HepG2 (cell line): Measurements from ENCODE around the gene ZFPL1. TPM values are rescaled to one million over a fixed set of nuclear protein-coding genes. Genes with fewer than 3 reads are reported as not detected.

Experiments used
- ATAC-seq: fragments of 200-7000 bp; cut with Tn5 transposase; 3 replicates; pipeline ENCODE4 v1.9.1; 2020; ENCODE audit warnings: mild to moderate bottlenecking, moderate library complexity
- BruUV-seq: library from RNA; stranded (reverse); fragments of 400-500 nt; replicated peaks from 2 replicates; lab custom pipeline; 2021; lab: Mats Ljungman, UMichigan
- CTCF ChIA-PET: fragments of 300-600 bp; formaldehyde crosslinking; extraction: SDS; loops from one replicate; lab custom pipeline; 2021; ENCODE audit warnings: low total read pairs, inconsistent platforms, low intra/inter-chr PET ratio; lab: Yijun Ruan, JAX
- POLR2A ChIA-PET: fragments of 350-600 bp; sonication (Branson Sonifier 250); formaldehyde crosslinking; loops from one replicate; lab custom pipeline; 2020; ENCODE audit warnings: antibody characterized with exemption, inconsistent platforms; lab: Yijun Ruan, JAX
- DNase-seq: peaks from one replicate; pipeline ENCODE4 v3.0.0-alpha.2; 2015; ENCODE audit warnings: low spot score
- FAIRE-seq: peaks from 3 replicates; lab custom pipeline; 2011; peaks lifted over from hg19 to GRCh38; lab: Jason Lieb, UNC
- H2AFZ ChIP-seq: one replicate; pipeline ENCODE4 v1.6.1; 2011; ENCODE audit warnings: low read length, inconsistent platforms
- H3K27ac ChIP-seq: fragments of 300-600 bp; 3 replicates; pipeline ENCODE4 v1.8.0; 2011; ENCODE audit warnings: mixed run types, mild to moderate bottlenecking, mixed read lengths, low read length, inconsistent platforms; ENCODE audit not compliant: insufficient read depth; ENCODE audit errors: extremely low read length
- H3K27me3 ChIP-seq, 2 experiments: fragments of 200-600 bp in 1 of 2; 2 replicates in 1 of 2; 3 replicates in 1 of 2; pipeline versions ENCODE4 v1.6.0 to v1.8.0; 2011; ENCODE audit warnings: low read length in 2 of 2, mild to moderate bottlenecking in 2 of 2, moderate library complexity in 2 of 2, inconsistent platforms in 1 of 2; ENCODE audit not compliant: insufficient read depth in 2 of 2, control insufficient read depth in 1 of 2
- H3K36me3 ChIP-seq, 2 experiments: fragments of 200-600 bp in 1 of 2; replicated peaks in 1 of 2; 2 replicates in 1 of 2; 3 replicates in 1 of 2; pipeline versions ENCODE4 v1.5.1 to v1.8.0; 2011; ENCODE audit warnings: low read length in 2 of 2, inconsistent platforms in 1 of 2; ENCODE audit not compliant: insufficient read depth in 2 of 2, control insufficient read depth in 1 of 2
- H3K4me1 ChIP-seq: 2 replicates; pipeline ENCODE4 v1.5.1; 2012; ENCODE audit warnings: low read length, inconsistent platforms; ENCODE audit not compliant: insufficient read depth
- H3K4me2 ChIP-seq: 2 replicates; pipeline ENCODE4 v1.6.0; 2011; ENCODE audit warnings: low read depth, low read length, inconsistent platforms
- H3K4me3 ChIP-seq, 3 experiments: fragments of 200-600 bp in 1 of 3; sonication (generic), shearing (Covaris generic) in 1 of 3; replicated peaks in 1 of 3; 2 replicates each; pipeline ENCODE4 v1.5.1; 2011 to 2016; ENCODE audit warnings: low read length in 3 of 3, inconsistent platforms in 2 of 3, low read depth in 2 of 3, mild to moderate bottlenecking in 2 of 3, control low read depth in 1 of 3, mixed read lengths in 1 of 3; ENCODE audit not compliant: insufficient read depth in 1 of 3
- H3K79me2 ChIP-seq: one replicate; pipeline ENCODE4 v1.6.1; 2011; ENCODE audit warnings: low read length, inconsistent platforms; ENCODE audit not compliant: insufficient read depth
- H3K9ac ChIP-seq: 2 replicates; pipeline ENCODE4 v1.6.0; 2011; ENCODE audit warnings: mild to moderate bottlenecking, low read depth, low read length, inconsistent platforms; ENCODE audit not compliant: insufficient read depth
- H3K9me3 ChIP-seq: 2 replicates; pipeline ENCODE4 v1.5.1; 2012; ENCODE audit warnings: mild to moderate bottlenecking, low read length
- H4K20me1 ChIP-seq: 2 replicates; pipeline ENCODE4 v1.6.0; 2011; ENCODE audit warnings: inconsistent platforms, mild to moderate bottlenecking, low read length, moderate library complexity; ENCODE audit not compliant: insufficient read depth
- AHDC1 ChIP-seq: sonication (generic); formaldehyde crosslinking; IDR thresholded peaks from 2 replicates; pipeline ENCODE4 v1.5.1; 2020; ENCODE audit warnings: mild to moderate bottlenecking, missing genetic modification reagents, borderline replicate concordance
- ATM ChIP-seq: fragments of 450-650 bp; IDR thresholded peaks from 2 replicates; pipeline ENCODE4 v1.7.1; 2017; ENCODE audit warnings: mild to moderate bottlenecking, borderline replicate concordance
- HMGXB3 ChIP-seq: sonication (generic); formaldehyde crosslinking; IDR thresholded peaks from 2 replicates; pipeline ENCODE4 v1.4.0; 2020; ENCODE audit warnings: missing genetic modification reagents, borderline replicate concordance
- ISX ChIP-seq: sonication (generic); formaldehyde crosslinking; conservative IDR thresholded peaks from 2 replicates; pipeline ENCODE4 v1.5.0; 2020; ENCODE audit warnings: missing genetic modification reagents
- MAX ChIP-seq: IDR thresholded peaks from 2 replicates; pipeline ENCODE4 v1.6.1; 2012; ENCODE audit warnings: inconsistent platforms
- MYC ChIP-seq: sonication (generic); formaldehyde crosslinking; IDR thresholded peaks from 2 replicates; pipeline ENCODE4 v1.9.0; 2021; ENCODE audit warnings: missing genetic modification reagents, borderline replicate concordance
- RBM22 ChIP-seq: fragments of 200-400 bp; formaldehyde crosslinking; optimal IDR thresholded peaks from 2 replicates; pipeline ENCODE3; 2017; ENCODE audit warnings: mild to moderate bottlenecking, low read length, moderate library complexity
- ZNF441 ChIP-seq: sonication (generic); formaldehyde crosslinking; IDR thresholded peaks from 2 replicates; pipeline ENCODE4 v1.7.0; 2021; ENCODE audit warnings: missing genetic modification reagents, borderline replicate concordance
- ZNF615 ChIP-seq: sonication (generic); formaldehyde crosslinking; IDR thresholded peaks from 2 replicates; pipeline ENCODE4 v1.5.0; 2020; ENCODE audit warnings: mild to moderate bottlenecking, missing genetic modification reagents, borderline replicate concordance
- ZNF616 ChIP-seq: sonication (generic); formaldehyde crosslinking; IDR thresholded peaks from 2 replicates; pipeline ENCODE4 v1.5.0; 2020; ENCODE audit warnings: low read depth, mild to moderate bottlenecking, missing genetic modification reagents
- ZNF737 ChIP-seq: sonication (generic); formaldehyde crosslinking; IDR thresholded peaks from 2 replicates; pipeline ENCODE4 v1.5.0; 2020; ENCODE audit warnings: missing genetic modification reagents, mild to moderate bottlenecking, borderline replicate concordance
- ZNF781 ChIP-seq: sonication (generic); formaldehyde crosslinking; IDR thresholded peaks from 2 replicates; pipeline ENCODE4 v1.5.1; 2020; ENCODE audit warnings: borderline replicate concordance, mild to moderate bottlenecking, missing genetic modification reagents; ENCODE audit errors: not compliant biosample characterization
- WGBS: methylation state at CpG from one replicate; pipeline ENCODE4 v1.1.6; 2017; ENCODE audit warnings: low lambda C conversion rate; 5-methylcytosine and 5-hydroxymethylcytosine counted together
- in situ Hi-C: cut with HindIII; loops from 2 replicates; pipeline ENCODE4 v1.10.0; 2017; ENCODE audit warnings: low pct_unique_long_range_greater_than_20kb; ENCODE audit not compliant: extremely low pct_ligation_motif_present
- intact Hi-C: fragments of 100-400 bp; cut with micrococcal nuclease; formaldehyde crosslinking; loops from one replicate; pipeline ENCODE4 v1.10.0; 2022; ENCODE audit not compliant: unreplicated experiment
- polyA plus RNA-seq, 8 experiments: library from polyadenylated mRNA; depleted of rRNA in 3 of 8; stranded (reverse) in 7 of 8; unstranded in 1 of 8; fragments of >200 nt; fragmentation: Illumina TruSeq in 4 of 8; extraction: Trizol in 4 of 8; gene quantifications; 2 replicates each; pipeline versions ENCODE4 v1.2.1 to v1.2.3, GENCODE V29; 2011 to 2016; ENCODE audit warnings: low read depth in 4 of 8, missing spikeins in 1 of 8, mixed read lengths in 1 of 8; ENCODE audit not compliant: insufficient read depth in 1 of 8
- total RNA-seq, 5 experiments: library from RNA; depleted of rRNA; stranded (reverse); fragments of >200 nt; fragmentation: Illumina TruSeq; extraction: Trizol; gene quantifications; 2 replicates each; pipeline ENCODE4 v1.2.3, GENCODE V29; 2016; ENCODE audit warnings: low read depth in 1 of 5

The ZFPL1 gene
- total and polyA plus RNA-seq, 2 of the 13 experiments (the other 11 are each of a cell fraction or from before 2014, with no cell fraction given): 32.2 to 56.0 TPM

- POLR2A ChIA-PET: interaction anchor here (1.9 to 3.5 kb wide), 2 partner anchors 9 to 62 kb away, joined by 6 to 21 read pairs; partner anchors contain the start of genes FAU and MRPL49
- H3K4me2 ChIP-seq: peak overlapping the region; percentile 25; the same call in 1 of the 2 replicates
- H2AFZ ChIP-seq: no peak overlapping the region
- DNase-seq: no peak
- BruUV-seq: no TSS peak
- no peak for ATAC-seq
- H4K20me1 ChIP-seq: no peaks in the 10 kb centered on the region
- no peak overlapping the region for H3K9ac ChIP-seq
- CTCF ChIA-PET: interaction anchor here (1.2 to 1.9 kb wide), 2 partner anchors 33 to 47 kb away, joined by 6 read pairs; partner anchors contain the start of genes ARL2 and SNX15
- no peaks in the 10 kb centered on the region for H3K79me2 ChIP-seq
- H3K9me3 ChIP-seq: no peaks in the 10 kb centered on the region
- H3K4me3 ChIP-seq: peak overlapping the region in 1 of 3 experiments; percentile 0; a peak in 1 of 6 replicates
- H3K27ac ChIP-seq: no peak overlapping the region
- H3K36me3 ChIP-seq: no peaks in the 10 kb centered on the region
- intact Hi-C loops (no loop called here), in situ Hi-C loops (no loop called here)
- FAIRE-seq: peak; percentile 21
- no peaks in the 10 kb centered on the region for H3K27me3 ChIP-seq
- peaks cover 75% of the 10 kb centered on the region for H3K4me1 ChIP-seq
- WGBS: 18% methylated on average over 8 of the region's 10 CpGs
- no peak for TF ChIP-seq ATM
- peak; percentile 40; the same call in 1 of the 2 replicates for TF ChIP-seq MAX
- no peak for TF ChIP-seq ZNF781 (CRISPR knock-in tag)
- no peak for TF ChIP-seq RBM22
- TF ChIP-seq MYC (CRISPR knock-in tag): 0 out of 2 replicates have a peak, but pooled peaks have one; percentile 15
- TF ChIP-seq ZNF737 (CRISPR knock-in tag): no peak
- TF ChIP-seq ISX (CRISPR knock-in tag): no peak
- no peak for TF ChIP-seq HMGXB3 (CRISPR knock-in tag)
- no peak for TF ChIP-seq ZNF615 (CRISPR knock-in tag)
- TF ChIP-seq ZNF441 (CRISPR knock-in tag): no peak
- TF ChIP-seq AHDC1 (CRISPR knock-in tag): no peak
- TF ChIP-seq ZNF616 (CRISPR knock-in tag): no peak
Measured at GRCh38 chr11:65059959-65060824, 23.8 kb upstream of the ZFPL1 start.
